ENCODE results near the gene GPC6.

GPC6 gene

GRCh38 chr13:93325303-93326233 is 99.0 kb downstream of the GPC6 start:
- DNase-seq, result no peak

DNA sequence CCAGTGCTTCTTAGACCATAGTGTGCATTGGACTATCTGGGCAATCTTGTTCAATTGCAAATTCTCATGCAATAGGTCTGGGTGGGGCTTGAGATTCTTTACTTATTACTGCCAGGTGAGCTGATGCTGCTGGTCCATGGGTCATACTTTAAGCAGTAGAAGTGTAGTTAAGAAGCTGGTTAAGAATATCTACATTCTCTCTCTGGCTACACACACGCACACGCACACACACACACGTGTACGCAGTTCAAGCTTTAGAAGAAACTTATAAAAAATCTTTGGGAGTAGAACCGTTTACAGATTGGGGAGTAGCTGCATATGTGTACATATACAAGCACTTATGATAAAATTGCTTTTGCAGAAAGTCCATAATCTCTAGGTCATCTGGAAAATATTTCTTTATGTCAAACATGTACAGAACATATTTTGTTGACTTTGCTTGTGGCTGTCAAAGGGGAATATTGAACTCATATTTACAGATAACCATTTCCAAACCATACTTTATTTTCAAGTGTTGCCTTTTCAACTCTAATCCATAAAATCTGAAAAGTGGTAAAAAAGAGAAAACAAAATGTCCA is 99.7 kb downstream of the GPC6 start:
- DNase-seq, result no peak

- DNase-seq, result no peak
These were observed 102.3 kb downstream of the GPC6 start for GRCh38 chr13:93328943-93329342.

GRCh38 chr13:93336728-93337127 is 110.1 kb downstream of the GPC6 start:
- no peak for DNase-seq

GRCh38 chr13:93338030-93338429 is 111.4 kb downstream of the GPC6 start:
- no peak for DNase-seq

GRCh38 chr13:93338906-93339305 is 112.3 kb downstream of the GPC6 start:
- no peak for DNase-seq

GRCh38 chr13:93339550-93339949 is 112.9 kb downstream of the GPC6 start:
- no peak for DNase-seq

- no peak for DNase-seq
These were observed 114.9 kb downstream of the GPC6 start for GRCh38 chr13:93341517-93341916.

- no peak for DNase-seq
These were observed 116.5 kb downstream of the GPC6 start for GRCh38 chr13:93343097-93343496.

- DNase-seq, result no peak
These were observed 117.6 kb downstream of the GPC6 start for GRCh38 chr13:93344048-93344705.

- DNase-seq, result no peak
These were observed 118.4 kb downstream of the GPC6 start for GRCh38 chr13:93345024-93345423.

DNA sequence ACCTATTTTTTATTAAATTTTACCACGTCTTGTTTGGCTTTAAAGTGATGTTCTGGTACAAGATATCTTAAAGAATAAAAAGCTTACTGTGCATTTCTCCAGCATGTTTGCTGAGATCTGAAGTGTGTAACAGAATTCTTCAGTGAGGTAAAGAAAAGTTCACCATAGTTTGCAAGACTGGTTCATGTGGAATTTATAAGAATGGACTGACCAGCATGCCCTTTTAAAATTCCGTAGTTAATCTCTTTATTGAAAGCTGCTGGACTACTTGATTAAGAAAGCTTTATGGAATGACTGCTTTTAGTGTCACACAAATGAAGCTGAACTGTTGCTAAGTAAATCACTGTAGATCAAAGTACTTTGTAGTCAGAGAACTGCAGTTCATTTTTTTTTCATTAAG is 119.2 kb downstream of the GPC6 start:
- DNase-seq, result no peak

DNA sequence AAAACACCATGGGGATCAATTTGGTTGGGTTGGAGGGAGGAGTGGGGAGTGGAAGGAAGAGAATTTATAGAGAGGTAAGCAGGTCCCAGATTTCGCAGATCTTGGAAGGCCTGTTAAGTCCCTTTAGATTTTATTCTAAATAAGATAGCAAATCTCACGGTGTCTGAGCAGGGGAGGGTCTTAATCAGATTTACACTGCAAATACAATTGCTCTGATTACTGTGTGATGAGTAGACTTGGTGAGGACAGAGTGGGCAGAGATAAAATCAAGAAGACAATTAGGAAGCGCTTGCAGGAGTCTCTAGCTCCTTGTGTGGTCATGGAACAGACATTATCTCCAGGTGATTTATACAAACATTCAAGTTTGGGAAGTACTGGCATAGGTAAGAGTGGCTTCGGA is 126.0 kb downstream of the GPC6 start:
- DNase-seq, result no peak

DNA sequence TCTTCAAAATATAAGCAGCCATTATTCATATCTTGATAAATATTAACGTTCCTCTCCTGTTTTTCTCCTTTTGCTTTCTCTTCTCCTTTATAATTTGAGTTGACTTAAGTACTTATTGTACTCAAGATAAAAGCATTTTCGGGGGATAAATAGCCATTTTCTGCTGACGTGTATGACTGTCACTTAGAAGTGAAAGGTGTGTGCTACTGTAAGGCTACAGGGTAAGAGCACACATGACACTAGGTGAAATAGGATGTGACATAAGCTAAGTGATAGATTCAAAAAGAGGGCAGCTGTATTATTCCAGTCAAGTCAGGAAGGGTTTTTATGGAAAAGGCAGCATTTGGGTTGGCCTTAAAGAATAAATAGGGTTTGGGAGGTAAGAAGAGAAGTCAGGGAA is 128.5 kb downstream of the GPC6 start:
- DNase-seq, result no peak

- no peak for DNase-seq
These were observed 129.9 kb downstream of the GPC6 start for GRCh38 chr13:93356469-93356868.

DNA sequence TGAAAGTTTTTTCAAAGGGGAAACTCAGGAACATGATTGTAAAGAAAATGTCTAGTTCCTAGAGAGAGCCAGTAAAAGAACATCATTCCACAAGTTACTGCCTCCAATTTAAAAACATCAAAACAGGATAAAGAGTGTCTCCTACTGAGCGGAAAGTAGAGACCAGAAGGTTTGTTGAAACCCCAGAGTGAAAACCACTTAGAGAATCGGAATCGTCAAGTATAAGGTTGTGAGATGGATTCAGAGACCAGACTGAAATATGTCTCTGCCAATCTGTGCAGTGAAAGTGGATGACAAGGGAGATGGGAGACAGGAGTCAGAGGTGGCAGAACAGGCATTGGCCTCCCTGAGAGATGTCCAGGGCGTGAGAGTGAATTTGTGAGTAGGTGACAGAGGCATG is 133.4 kb downstream of the GPC6 start:
- no peak for DNase-seq

GRCh38 chr13:93361703-93362102 is 135.1 kb downstream of the GPC6 start:
- DNase-seq, result no peak

DNA sequence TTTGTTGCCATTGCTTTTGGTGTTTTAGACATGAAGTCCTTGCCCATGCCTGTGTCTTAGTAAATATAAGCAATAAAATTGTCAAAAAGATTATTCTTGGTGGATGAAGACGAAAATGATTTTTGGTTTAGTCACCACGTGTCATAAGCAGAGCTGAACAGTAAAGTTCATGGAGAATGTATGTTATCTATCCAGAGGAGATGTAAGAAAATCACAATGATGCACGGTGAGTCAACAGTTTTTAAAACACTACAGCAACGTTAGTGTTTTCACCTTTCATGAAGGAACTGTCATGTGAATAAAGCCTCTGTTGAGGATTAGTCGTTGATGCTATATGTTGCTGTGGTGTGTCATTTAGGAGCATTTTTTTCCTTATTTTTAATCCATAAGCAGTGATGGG is 137.6 kb downstream of the GPC6 start:
- no peak for DNase-seq

DNA sequence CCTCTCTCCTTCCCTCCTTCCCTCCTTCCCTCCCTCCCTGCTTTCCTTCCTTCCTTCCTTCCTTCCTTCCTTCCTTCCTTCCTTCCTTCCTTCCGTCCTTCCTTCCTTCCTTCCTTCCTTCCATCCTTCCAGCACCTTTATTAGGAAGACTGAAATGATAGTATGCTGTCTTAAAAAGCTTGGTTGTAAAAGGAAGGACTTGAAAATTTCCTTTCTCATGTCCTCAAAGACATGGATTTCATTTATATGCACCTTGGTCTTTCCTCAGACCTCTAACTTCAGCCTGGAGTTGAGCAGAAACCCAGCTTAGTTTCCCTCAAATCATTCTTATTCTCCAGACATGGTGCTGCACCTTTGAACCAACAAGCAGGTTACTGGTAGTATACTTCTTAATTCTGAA is 141.7 kb downstream of the GPC6 start:
- no peak for DNase-seq

GRCh38 chr13:93368718-93369117 is 142.1 kb downstream of the GPC6 start:
- DNase-seq, result no peak

- DNase-seq, result no peak
These were observed 146.2 kb downstream of the GPC6 start for GRCh38 chr13:93372856-93373255.

DNA sequence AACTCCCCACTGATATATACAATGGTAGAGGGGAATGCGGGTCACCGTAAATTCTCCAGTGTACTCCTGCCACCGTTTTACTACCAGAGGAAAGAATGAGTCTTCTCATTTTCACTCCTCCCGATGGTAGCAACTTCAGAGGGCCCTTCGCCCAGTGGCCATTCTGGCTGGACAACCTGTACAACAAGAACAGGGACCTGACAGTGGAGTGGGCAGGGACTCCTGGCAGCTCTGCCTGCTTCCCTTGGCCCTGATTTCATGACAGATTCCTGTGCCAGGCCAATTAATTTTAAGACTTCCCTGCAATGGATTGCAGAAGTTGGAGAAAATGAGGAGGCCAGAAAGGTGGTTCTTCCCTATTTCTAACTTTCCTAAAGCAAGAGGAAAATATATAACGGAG is 148.9 kb downstream of the GPC6 start:
- no peak for DNase-seq

DNA sequence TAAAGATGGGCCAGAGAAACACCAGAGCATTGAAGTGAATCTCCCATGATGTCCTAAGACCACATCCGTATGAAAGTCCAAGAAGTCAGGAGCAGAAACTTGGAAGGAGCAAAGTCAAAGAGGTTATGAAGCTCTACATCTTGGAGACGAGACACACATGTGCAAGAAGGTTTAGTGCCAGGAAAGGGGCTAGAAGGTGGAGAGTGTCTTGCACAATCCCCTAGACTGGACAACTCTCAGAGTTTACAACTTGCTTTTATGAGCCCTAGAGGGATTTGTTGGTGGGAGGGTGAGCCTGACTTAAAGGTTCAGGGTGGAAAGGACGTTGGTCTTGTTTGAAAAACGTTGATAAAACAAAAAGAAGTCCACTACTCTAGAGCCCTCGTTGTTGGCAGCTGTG is 150.6 kb downstream of the GPC6 start:
- no peak for DNase-seq

GRCh38 chr13:93378184-93378583 is 151.6 kb downstream of the GPC6 start:
- DNase-seq, result no peak

Measured in T1000 (cell line).